ENCODE data around the gene CNOT4. TPM values are rescaled to one million over a fixed set of nuclear protein-coding genes. Genes with fewer than 3 reads are reported as not detected.

Gene CNOT4
- total and polyA plus RNA-seq, 2 of the 13 experiments (the other 11 are each of a cell fraction or from before 2014, with no cell fraction given) = 7.4 to 8.4 TPM

DNA sequence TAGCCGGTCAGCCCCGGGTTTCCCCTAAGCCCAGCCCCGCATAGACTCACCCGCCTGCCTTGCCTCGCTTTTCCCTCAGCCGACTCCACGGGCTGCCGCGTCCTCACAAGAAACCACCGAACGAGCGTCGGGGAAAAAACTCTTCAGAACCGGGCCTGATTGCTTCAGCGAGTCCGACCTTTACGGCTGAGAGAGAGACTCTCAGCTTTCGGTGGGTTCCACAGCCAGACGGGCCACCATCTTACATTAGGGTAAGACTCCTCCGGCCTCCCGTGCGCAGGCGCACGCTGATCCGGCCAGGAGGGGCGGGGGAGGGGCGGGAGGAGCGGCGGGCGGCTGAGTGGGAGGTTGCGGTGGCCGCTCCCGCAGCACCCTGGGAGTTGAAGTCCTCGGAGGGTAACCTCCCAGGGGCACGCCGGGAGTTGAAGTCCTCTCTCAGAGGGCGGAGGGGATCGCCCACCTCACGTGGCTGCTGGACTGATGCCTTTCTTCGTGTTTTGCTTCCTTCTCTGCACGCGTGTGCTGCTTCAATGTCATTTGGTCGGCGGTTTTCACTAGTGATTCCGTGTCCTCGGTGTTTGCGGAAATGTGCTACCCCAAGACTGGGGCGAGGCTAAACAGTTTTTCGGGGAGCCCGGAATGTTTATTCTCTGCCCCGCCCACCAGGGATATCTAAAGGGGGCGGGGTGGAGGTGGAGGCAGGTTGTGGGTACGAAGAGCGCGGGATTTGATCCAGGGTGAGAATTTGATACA is at the start of gene CNOT4 (continued):
- TF ChIP-seq, protein P1, sequence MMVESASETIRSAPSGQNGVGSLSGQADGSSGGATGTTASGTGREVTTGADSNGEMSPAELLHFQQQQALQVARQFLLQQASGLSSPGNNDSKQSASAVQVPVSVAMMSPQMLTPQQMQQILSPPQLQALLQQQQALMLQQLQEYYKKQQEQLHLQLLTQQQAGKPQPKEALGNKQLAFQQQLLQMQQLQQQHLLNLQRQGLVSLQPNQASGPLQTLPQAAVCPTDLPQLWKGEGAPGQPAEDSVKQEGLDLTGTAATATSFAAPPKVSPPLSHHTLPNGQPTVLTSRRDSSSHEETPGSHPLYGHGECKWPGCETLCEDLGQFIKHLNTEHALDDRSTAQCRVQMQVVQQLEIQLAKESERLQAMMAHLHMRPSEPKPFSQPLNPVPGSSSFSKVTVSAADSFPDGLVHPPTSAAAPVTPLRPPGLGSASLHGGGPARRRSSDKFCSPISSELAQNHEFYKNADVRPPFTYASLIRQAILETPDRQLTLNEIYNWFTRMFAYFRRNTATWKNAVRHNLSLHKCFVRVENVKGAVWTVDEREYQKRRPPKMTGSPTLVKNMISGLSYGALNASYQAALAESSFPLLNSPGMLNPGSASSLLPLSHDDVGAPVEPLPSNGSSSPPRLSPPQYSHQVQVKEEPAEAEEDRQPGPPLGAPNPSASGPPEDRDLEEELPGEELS (CRISPR knock-in tag; IDR thresholded peaks at IDR 0.05) = peak; percentile 30; the same call in 1 of the 2 replicates
- peak; percentile 27 for TF ChIP-seq ZNF331 (CRISPR knock-in tag; IDR thresholded peaks at IDR 0.05)
- TF ChIP-seq HOXA3 (CRISPR knock-in tag; IDR thresholded peaks at IDR 0.05) = peak; percentile 62; the same call in 1 of the 2 replicates
- peak; percentile 23; the same call in 1 of the 2 replicates for TF ChIP-seq FOXC1 (CRISPR knock-in tag; IDR thresholded peaks at IDR 0.05; ENCODE audit: borderline replicate concordance)
- peak; percentile 48; the same call in 1 of the 2 replicates for TF ChIP-seq TARDBP (CRISPR knock-in tag; IDR thresholded peaks at IDR 0.05)
- TF ChIP-seq, protein P2, sequence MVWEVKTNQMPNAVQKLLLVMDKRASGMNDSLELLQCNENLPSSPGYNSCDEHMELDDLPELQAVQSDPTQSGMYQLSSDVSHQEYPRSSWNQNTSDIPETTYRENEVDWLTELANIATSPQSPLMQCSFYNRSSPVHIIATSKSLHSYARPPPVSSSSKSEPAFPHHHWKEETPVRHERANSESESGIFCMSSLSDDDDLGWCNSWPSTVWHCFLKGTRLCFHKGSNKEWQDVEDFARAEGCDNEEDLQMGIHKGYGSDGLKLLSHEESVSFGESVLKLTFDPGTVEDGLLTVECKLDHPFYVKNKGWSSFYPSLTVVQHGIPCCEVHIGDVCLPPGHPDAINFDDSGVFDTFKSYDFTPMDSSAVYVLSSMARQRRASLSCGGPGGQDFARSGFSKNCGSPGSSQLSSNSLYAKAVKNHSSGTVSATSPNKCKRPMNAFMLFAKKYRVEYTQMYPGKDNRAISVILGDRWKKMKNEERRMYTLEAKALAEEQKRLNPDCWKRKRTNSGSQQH (CRISPR knock-in tag; IDR thresholded peaks at IDR 0.05; ENCODE audit: low read depth) = peak; percentile 20; the same call in 1 of the 2 replicates
- TF ChIP-seq, protein P3, sequence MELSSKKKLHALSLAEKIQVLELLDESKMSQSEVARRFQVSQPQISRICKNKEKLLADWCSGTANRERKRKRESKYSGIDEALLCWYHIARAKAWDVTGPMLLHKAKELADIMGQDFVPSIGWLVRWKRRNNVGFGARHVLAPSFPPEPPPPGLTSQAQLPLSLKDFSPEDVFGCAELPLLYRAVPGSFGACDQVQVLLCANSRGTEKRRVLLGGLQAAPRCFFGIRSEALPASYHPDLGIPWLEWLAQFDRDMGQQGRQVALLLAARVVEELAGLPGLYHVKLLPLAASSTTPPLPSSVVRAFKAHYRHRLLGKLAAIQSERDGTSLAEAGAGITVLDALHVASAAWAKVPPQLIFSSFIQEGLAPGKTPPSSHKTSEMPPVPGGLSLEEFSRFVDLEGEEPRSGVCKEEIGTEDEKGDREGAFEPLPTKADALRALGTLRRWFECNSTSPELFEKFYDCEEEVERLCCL (CRISPR knock-in tag; IDR thresholded peaks at IDR 0.05; ENCODE audit: borderline replicate concordance) = no peak
- no peak for TF ChIP-seq NPAS2 (CRISPR knock-in tag; IDR thresholded peaks at IDR 0.05; ENCODE audit: borderline replicate concordance)
- TF ChIP-seq, protein P4, sequence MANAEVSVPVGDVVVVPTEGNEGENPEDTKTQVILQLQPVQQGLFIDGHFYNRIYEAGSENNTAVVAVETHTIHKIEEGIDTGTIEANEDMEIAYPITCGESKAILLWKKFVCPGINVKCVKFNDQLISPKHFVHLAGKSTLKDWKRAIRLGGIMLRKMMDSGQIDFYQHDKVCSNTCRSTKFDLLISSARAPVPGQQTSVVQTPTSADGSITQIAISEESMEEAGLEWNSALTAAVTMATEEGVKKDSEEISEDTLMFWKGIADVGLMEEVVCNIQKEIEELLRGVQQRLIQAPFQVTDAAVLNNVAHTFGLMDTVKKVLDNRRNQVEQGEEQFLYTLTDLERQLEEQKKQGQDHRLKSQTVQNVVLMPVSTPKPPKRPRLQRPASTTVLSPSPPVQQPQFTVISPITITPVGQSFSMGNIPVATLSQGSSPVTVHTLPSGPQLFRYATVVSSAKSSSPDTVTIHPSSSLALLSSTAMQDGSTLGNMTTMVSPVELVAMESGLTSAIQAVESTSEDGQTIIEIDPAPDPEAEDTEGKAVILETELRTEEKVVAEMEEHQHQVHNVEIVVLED (CRISPR knock-in tag; IDR thresholded peaks at IDR 0.05; ENCODE audit: borderline replicate concordance) = peak; percentile 78
- no peak for TF ChIP-seq NONO (IDR thresholded peaks at IDR 0.05)
- TF ChIP-seq NONO (CRISPR knock-in tag; conservative IDR thresholded peaks at IDR 0.05) = peak; percentile 48; the same call in 1 of the 2 replicates
- TF ChIP-seq, protein P5, sequence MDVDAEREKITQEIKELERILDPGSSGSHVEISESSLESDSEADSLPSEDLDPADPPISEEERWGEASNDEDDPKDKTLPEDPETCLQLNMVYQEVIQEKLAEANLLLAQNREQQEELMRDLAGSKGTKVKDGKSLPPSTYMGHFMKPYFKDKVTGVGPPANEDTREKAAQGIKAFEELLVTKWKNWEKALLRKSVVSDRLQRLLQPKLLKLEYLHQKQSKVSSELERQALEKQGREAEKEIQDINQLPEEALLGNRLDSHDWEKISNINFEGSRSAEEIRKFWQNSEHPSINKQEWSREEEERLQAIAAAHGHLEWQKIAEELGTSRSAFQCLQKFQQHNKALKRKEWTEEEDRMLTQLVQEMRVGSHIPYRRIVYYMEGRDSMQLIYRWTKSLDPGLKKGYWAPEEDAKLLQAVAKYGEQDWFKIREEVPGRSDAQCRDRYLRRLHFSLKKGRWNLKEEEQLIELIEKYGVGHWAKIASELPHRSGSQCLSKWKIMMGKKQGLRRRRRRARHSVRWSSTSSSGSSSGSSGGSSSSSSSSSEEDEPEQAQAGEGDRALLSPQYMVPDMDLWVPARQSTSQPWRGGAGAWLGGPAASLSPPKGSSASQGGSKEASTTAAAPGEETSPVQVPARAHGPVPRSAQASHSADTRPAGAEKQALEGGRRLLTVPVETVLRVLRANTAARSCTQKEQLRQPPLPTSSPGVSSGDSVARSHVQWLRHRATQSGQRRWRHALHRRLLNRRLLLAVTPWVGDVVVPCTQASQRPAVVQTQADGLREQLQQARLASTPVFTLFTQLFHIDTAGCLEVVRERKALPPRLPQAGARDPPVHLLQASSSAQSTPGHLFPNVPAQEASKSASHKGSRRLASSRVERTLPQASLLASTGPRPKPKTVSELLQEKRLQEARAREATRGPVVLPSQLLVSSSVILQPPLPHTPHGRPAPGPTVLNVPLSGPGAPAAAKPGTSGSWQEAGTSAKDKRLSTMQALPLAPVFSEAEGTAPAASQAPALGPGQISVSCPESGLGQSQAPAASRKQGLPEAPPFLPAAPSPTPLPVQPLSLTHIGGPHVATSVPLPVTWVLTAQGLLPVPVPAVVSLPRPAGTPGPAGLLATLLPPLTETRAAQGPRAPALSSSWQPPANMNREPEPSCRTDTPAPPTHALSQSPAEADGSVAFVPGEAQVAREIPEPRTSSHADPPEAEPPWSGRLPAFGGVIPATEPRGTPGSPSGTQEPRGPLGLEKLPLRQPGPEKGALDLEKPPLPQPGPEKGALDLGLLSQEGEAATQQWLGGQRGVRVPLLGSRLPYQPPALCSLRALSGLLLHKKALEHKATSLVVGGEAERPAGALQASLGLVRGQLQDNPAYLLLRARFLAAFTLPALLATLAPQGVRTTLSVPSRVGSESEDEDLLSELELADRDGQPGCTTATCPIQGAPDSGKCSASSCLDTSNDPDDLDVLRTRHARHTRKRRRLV (CRISPR knock-in tag; IDR thresholded peaks at IDR 0.05) = no peak
- TF ChIP-seq ZNF747 (CRISPR knock-in tag; IDR thresholded peaks at IDR 0.05; ENCODE audit: borderline replicate concordance) = peak; percentile 36; the same call in 1 of the 2 replicates
- peak; percentile 95; the same call in 1 of the 2 replicates for TF ChIP-seq MXD4 (CRISPR knock-in tag; IDR thresholded peaks at IDR 0.05)

Data from HepG2 (cell line).